ENCODE results near the gene ANKRD13A. TPM values are rescaled to one million over a fixed set of nuclear protein-coding genes. Genes with fewer than 3 reads are reported as not detected.

The ANKRD13A gene
- total and polyA plus RNA-seq, 2 of the 8 experiments (the other 6 are each of a cell fraction or from before 2014, with no cell fraction given): 16.8 to 21.4 TPM

DNA sequence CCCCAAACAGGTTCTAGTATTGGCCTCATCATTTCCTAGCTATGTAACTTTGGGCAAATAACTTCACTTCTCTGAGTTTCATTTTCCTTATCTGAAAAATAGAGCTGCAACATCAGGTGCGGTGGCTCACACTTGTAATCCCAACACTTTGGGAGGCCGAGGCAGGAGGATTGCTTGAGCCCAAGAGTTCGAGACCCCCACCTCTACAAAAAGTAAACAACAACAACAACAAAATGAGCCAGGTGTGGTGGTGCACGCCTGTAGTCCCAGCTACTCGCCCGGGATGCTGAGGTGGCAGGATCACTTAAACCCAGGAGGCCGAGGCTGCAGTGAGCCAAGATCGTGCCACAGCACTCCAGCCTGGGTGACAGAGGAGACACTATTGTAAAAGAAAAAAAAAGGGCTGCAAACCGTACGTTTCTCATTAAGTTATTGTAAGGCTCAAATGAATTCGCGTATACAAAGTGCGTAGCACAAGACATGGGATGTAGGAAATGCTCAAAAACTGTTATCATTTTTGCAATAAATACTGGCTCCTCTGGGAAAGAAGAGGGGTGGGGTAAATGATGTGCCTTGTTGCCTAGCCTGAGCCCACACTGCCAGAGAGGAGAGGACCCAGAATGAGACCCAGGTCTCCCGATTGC, 48.2 kb downstream of the ANKRD13A start:
- ChIA-PET CTCF (ENCODE audit: partially characterized antibody) (interaction anchor here (0.6 to 1.0 kb wide), 4 partner anchors 36 to 116 kb away, joined by 3 to 4 read pairs (median 3); no protein-coding TSS in a partner anchor), POLR2A (ENCODE audit: partially characterized antibody) (no interaction called here)
- peaks cover 0 to 12% of the 10 kb centered on the region in 2 experiments; a peak in 2 of 4 replicates for H3K79me2 ChIP-seq (ENCODE audit: control insufficient read depth in 1 of 2, insufficient read depth in 2 of 2, low read length in 2 of 2)

More for the DNA sequence above, 48.2 kb downstream of the ANKRD13A start:
- 88% methylated on average over 14 of the region's 14 CpGs; no CpG with 5 or more reads in 1 of the 2 experiments for WGBS, 2 experiments (ENCODE audit: extremely low coverage in 1 of 2, insufficient coverage in 1 of 2, insufficient read length in 1 of 2, insufficient replicate concordance in 2 of 2, low coverage in 1 of 2, low lambda C conversion rate in 2 of 2, missing lambda C conversion rate in 1 of 2)
- H3K9me3 ChIP-seq (ENCODE audit: insufficient read depth in 2 of 2, low read depth in 1 of 2, low read length in 1 of 2): no peaks in the 10 kb centered on the region
- no peaks in the 10 kb centered on the region for H3K27me3 ChIP-seq (replicated peaks in 1 of 4; ENCODE audit: control insufficient read depth in 3 of 4, extremely low read depth in 1 of 4, insufficient read depth in 3 of 4, low read length in 3 of 4)
- H3K4me1 ChIP-seq (replicated peaks in 1 of 4; ENCODE audit: control insufficient read depth in 3 of 4, insufficient read depth in 4 of 4, low read length in 3 of 4): no peaks in the 10 kb centered on the region; a peak in 2 of 7 replicates
- peaks cover 5% of the 10 kb centered on the region; the same call in 1 of the 2 replicates for H3K79me1 ChIP-seq (ENCODE audit: low read depth, low read length)
- no peak overlapping the region for H3K56ac ChIP-seq (replicated peaks; ENCODE audit: insufficient read length, low read depth, low read length)
- FAIRE-seq: no peak
- no peak overlapping the region for H4K8ac ChIP-seq (ENCODE audit: extremely low read depth, insufficient read depth, low read length)
- H3K23ac ChIP-seq (ENCODE audit: insufficient read length): no peak overlapping the region
- H4K20me1 ChIP-seq (replicated peaks in 1 of 2; ENCODE audit: control insufficient read depth in 1 of 2, insufficient read depth in 2 of 2, low read length in 2 of 2): no peaks in the 10 kb centered on the region
- peaks cover 4% of the 10 kb centered on the region; the same call in 1 of the 2 replicates for H3K23me2 ChIP-seq (ENCODE audit: low read depth, low read length)
- no peak overlapping the region for H3K27ac ChIP-seq (ENCODE audit: low read depth, low read length)
- H3K4me3 ChIP-seq (ENCODE audit: extremely low read depth in 1 of 4, insufficient read depth in 2 of 4, low read depth in 3 of 4, low read length in 4 of 4): peak overlapping the region; percentile 76 to 94 (median 79)
- peak overlapping the region in 3 of 4 experiments; percentile 28 to 64 (median 52); a peak in 5 of 7 replicates for H3K9ac ChIP-seq (replicated peaks in 1 of 4; ENCODE audit: extremely low read depth in 1 of 4, low read depth in 3 of 4, low read length in 3 of 4)
- no peak for DNase-seq (ENCODE audit: low read depth in 1 of 2, low spot score in 2 of 2)
- H2BK20ac ChIP-seq (ENCODE audit: low read length): no peak overlapping the region
- no peak for TF ChIP-seq TAF1 (IDR thresholded peaks at IDR 0.05; ENCODE audit: low read depth, low read length)
- 0 out of 3 replicates have a peak, but pooled peaks of 1 of the 2 experiments have one; percentile 0 for TF ChIP-seq POLR2A (IDR thresholded peaks at IDR 0.05; ENCODE audit: control extremely low read depth in 1 of 2, low read depth in 2 of 2, low read length in 2 of 2)
- H2BK12ac ChIP-seq (ENCODE audit: low read depth, low read length): no peak overlapping the region
- H3K4me2 ChIP-seq (ENCODE audit: insufficient read depth in 1 of 2, low read depth in 2 of 2, low read length in 2 of 2): peak overlapping the region; percentile 65 to 68
- H3K18ac ChIP-seq (ENCODE audit: extremely low read depth, low read length): no peak overlapping the region
- no peak overlapping the region for H4K91ac ChIP-seq (replicated peaks; ENCODE audit: insufficient read length, low read length)
- no peak overlapping the region for H2BK5ac ChIP-seq (ENCODE audit: low read depth, low read length)
- no peak overlapping the region for H2AFZ ChIP-seq (ENCODE audit: low read length)
- no peak overlapping the region for H2BK120ac ChIP-seq (replicated peaks; ENCODE audit: low read depth, low read length)
- no peak overlapping the region for H2AK5ac ChIP-seq (ENCODE audit: low read depth, low read length)
- no peak overlapping the region for H2BK15ac ChIP-seq (ENCODE audit: low read length)
- no peak overlapping the region for H3K4ac ChIP-seq (replicated peaks; ENCODE audit: insufficient read length, low read depth, low read length)
- no peak overlapping the region for H4K5ac ChIP-seq (ENCODE audit: insufficient read length, low read depth, low read length)
- H3K14ac ChIP-seq (ENCODE audit: insufficient read length): no peak overlapping the region
- no peaks in the 10 kb centered on the region for H3K36me3 ChIP-seq (ENCODE audit: control insufficient read depth in 2 of 4, insufficient read depth in 4 of 4, low read length in 3 of 4)

All from H1 (cell line).